Caco-2 (cell line): Measurements from ENCODE around the gene SH3TC1. TPM values are rescaled to one million over a fixed set of nuclear protein-coding genes. Genes with fewer than 3 reads are reported as not detected.

ENCODE experiments used
- BruUV-seq: library from RNA; stranded (reverse); fragments of 400-500 nt; replicated peaks from 2 replicates; lab custom pipeline; 2021; lab: Mats Ljungman, UMichigan
- CTCF ChIA-PET: fragments of 300-600 bp; sonication (Branson Sonifier 250); formaldehyde crosslinking; loops from one replicate; lab custom pipeline; 2022; ENCODE audit warnings: antibody characterized with exemption; lab: Charles Lee
- POLR2A ChIA-PET: fragments of 300-600 bp; sonication (Branson Sonifier 250); formaldehyde crosslinking; loops from one replicate; lab custom pipeline; 2022; ENCODE audit warnings: antibody characterized with exemption; lab: Charles Lee
- DNase-seq, 2 experiments: peaks; one replicate each; pipeline versions ENCODE4 v3.0.0 to v3.0.0-alpha.2; 2020 to 2022
- H3K27me3 ChIP-seq: replicated peaks from 2 replicates; pipeline ENCODE4 v1.6.0; 2011; ENCODE audit warnings: low read length; ENCODE audit not compliant: control insufficient read depth, insufficient read depth
- H3K36me3 ChIP-seq: 2 replicates; pipeline ENCODE4 v1.5.1; 2011; ENCODE audit warnings: low read length; ENCODE audit not compliant: control insufficient read depth, insufficient read depth
- H3K4me1 ChIP-seq: fragments of 250-450 bp; sonication (Bioruptor Pico); 2 replicates; pipeline ENCODE4 v1.5.1; 2020; ENCODE audit warnings: mild to moderate bottlenecking
- H3K4me3 ChIP-seq: 2 replicates; pipeline ENCODE4 v1.5.1; 2011; ENCODE audit warnings: low read depth, mild to moderate bottlenecking, control low read depth, low read length
- H3K9me3 ChIP-seq: fragments of 250-450 bp; sonication (Bioruptor Pico); 2 replicates; pipeline ENCODE4 v1.5.1; 2020; ENCODE audit warnings: mild to moderate bottlenecking, moderate library complexity
- H3K27ac Mint-ChIP-seq: one replicate; pipeline ENCODE4 v1.8.0; 2022; ENCODE audit warnings: mixed read lengths; ENCODE audit not compliant: unreplicated experiment
- H3K27me3 Mint-ChIP-seq: one replicate; pipeline ENCODE4 v1.8.0; 2022; ENCODE audit warnings: mixed read lengths; ENCODE audit not compliant: insufficient read depth, unreplicated experiment
- H3K36me3 Mint-ChIP-seq: one replicate; pipeline ENCODE4 v1.8.0; 2022; ENCODE audit warnings: mild to moderate bottlenecking, mixed read lengths; ENCODE audit not compliant: insufficient read depth, unreplicated experiment
- H3K4me1 Mint-ChIP-seq: one replicate; pipeline ENCODE4 v1.8.0; 2022; ENCODE audit warnings: low read depth, mixed read lengths; ENCODE audit not compliant: unreplicated experiment
- H3K4me3 Mint-ChIP-seq: one replicate; pipeline ENCODE4 v1.8.0; 2022; ENCODE audit warnings: mild to moderate bottlenecking, moderate library complexity, mixed read lengths; ENCODE audit not compliant: unreplicated experiment
- H3K9me3 Mint-ChIP-seq: one replicate; pipeline ENCODE4 v1.8.0; 2022; ENCODE audit warnings: mixed read lengths; ENCODE audit not compliant: unreplicated experiment
- CTCF ChIP-seq, 2 experiments: fragments of 200-600 bp in 1 of 2; IDR thresholded peaks; 1 replicate in 1 of 2; 2 replicates in 1 of 2; pipeline versions ENCODE4 v1.5.1 to v1.8.0; 2011 to 2022; ENCODE audit warnings: antibody characterized with exemption in 1 of 2, control low read depth in 1 of 2, inconsistent platforms in 1 of 2, low read depth in 1 of 2, low read length in 1 of 2, mild to moderate bottlenecking in 1 of 2, moderate library complexity in 1 of 2; ENCODE audit not compliant: insufficient read depth in 1 of 2, severe bottlenecking in 1 of 2, unreplicated experiment in 1 of 2
- intact Hi-C: fragments of 100-400 bp; cut with micrococcal nuclease; formaldehyde crosslinking; loops from one replicate; pipeline ENCODE4 v1.10.0; 2022; ENCODE audit not compliant: unreplicated experiment
- total RNA-seq: library from RNA; stranded (reverse); gene quantifications from 2 replicates; pipeline ENCODE4 v1.2.3, GENCODE V29; 2022

The SH3TC1 gene
- total RNA-seq, 1 experiment from 2014 or later: 18.6 TPM

- H3K4me3 Mint-ChIP-seq: no peak overlapping the region
- intact Hi-C loops: loop anchor here (1.0 kb wide), 3 partner anchors 16 to 227 kb away; no protein-coding TSS in a partner anchor
- CTCF ChIA-PET: interaction anchor here (0.6 to 1.8 kb wide), 25 partner anchors 9 to 252 kb away, joined by 3 to 30 read pairs (median 6); partner anchors contain the start of genes ABLIM2 and SH3TC1
- no peaks in the 10 kb centered on the region for H3K36me3 Mint-ChIP-seq
- BruUV-seq: no TSS peak
- no peaks in the 10 kb centered on the region for H3K9me3 Mint-ChIP-seq
- H3K4me1 ChIP-seq: peaks cover 17% of the 10 kb centered on the region
- H3K9me3 ChIP-seq: no peaks in the 10 kb centered on the region
- POLR2A ChIA-PET: interaction anchor here (0.6 kb wide), 1 partner anchor 18 kb away, joined by 3 read pairs; no protein-coding TSS in a partner anchor
- H3K27me3 ChIP-seq: no peaks in the 10 kb centered on the region
- peak; percentile 69 to 71 for DNase-seq
- peak; percentile 74 to 95 for TF ChIP-seq CTCF (IDR thresholded peaks at IDR 0.05; ENCODE audit: insufficient read depth in 1 of 2, low read depth in 1 of 2, low read length in 1 of 2, severe bottlenecking in 1 of 2, unreplicated experiment in 1 of 2)
- H3K27me3 Mint-ChIP-seq: no peaks in the 10 kb centered on the region
- H3K4me3 ChIP-seq: no peak overlapping the region
- peaks cover 9% of the 10 kb centered on the region for H3K4me1 Mint-ChIP-seq
- no peak overlapping the region for H3K27ac Mint-ChIP-seq
- H3K36me3 ChIP-seq: no peaks in the 10 kb centered on the region
These were observed 22.3 kb upstream of the SH3TC1 start for GRCh38 chr4:8176547-8177399.

- Histone ChIP-seq H3K9me3 (no peaks in the 10 kb centered on the region), H3K4me1 (peaks cover 25% of the 10 kb centered on the region), H3K36me3 (no peaks in the 10 kb centered on the region), H3K27me3 (no peaks in the 10 kb centered on the region), H3K4me3 (no peak overlapping the region)
- POLR2A ChIA-PET: no interaction called here
- no peaks in the 10 kb centered on the region for H3K9me3 Mint-ChIP-seq
- H3K27ac Mint-ChIP-seq: no peak overlapping the region
- H3K27me3 Mint-ChIP-seq: no peaks in the 10 kb centered on the region
- no TSS peak for BruUV-seq
- no peak for DNase-seq
- TF ChIP-seq CTCF (IDR thresholded peaks at IDR 0.05; ENCODE audit: insufficient read depth in 1 of 2, low read depth in 1 of 2, low read length in 1 of 2, severe bottlenecking in 1 of 2, unreplicated experiment in 1 of 2): no peak
- intact Hi-C loops: loop anchor here (1.0 kb wide), 3 partner anchors 15 to 226 kb away; no protein-coding TSS in a partner anchor
- H3K36me3 Mint-ChIP-seq: no peaks in the 10 kb centered on the region
- H3K4me3 Mint-ChIP-seq: no peak overlapping the region
- peaks cover 12% of the 10 kb centered on the region for H3K4me1 Mint-ChIP-seq
- CTCF ChIA-PET: interaction anchor here (0.6 to 1.8 kb wide), 19 partner anchors 10 to 252 kb away, joined by 3 to 30 read pairs (median 10); partner anchors contain the start of genes ABLIM2 and SH3TC1
These were observed 21.5 kb upstream of the SH3TC1 start for GRCh38 chr4:8177552-8177951.

DNA sequence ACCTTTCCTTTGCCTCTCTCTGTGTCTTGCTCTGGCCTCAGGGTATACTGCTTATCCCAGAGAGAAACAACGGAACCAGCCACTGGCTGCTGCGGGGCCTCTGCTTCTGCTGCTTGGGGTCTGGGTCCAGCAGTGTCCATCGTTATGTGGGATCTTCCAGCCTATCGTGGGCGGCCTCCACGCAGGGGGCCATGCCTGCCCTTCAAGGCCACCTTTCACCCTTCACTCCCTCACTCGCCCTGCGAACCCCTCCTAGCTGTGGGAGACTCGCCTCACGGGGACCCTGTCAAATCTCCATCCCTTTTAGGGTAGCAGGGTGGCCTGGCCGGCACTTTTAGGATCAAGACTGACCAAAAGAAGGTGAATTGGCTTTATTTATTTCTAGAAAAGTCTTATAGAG lies 21.1 kb upstream of the SH3TC1 start:
- TF ChIP-seq CTCF (IDR thresholded peaks at IDR 0.05; ENCODE audit: insufficient read depth in 1 of 2, low read depth in 1 of 2, low read length in 1 of 2, severe bottlenecking in 1 of 2, unreplicated experiment in 1 of 2): no peak
- Histone ChIP-seq H3K36me3 (no peaks in the 10 kb centered on the region), H3K27me3 (no peaks in the 10 kb centered on the region), H3K4me3 (no peak overlapping the region), H3K9me3 (no peaks in the 10 kb centered on the region), H3K4me1 (peaks cover 29% of the 10 kb centered on the region)
- no peak overlapping the region for H3K27ac Mint-ChIP-seq
- H3K4me3 Mint-ChIP-seq: no peak overlapping the region
- no peak for DNase-seq
- intact Hi-C loops: loop anchor here (1.0 kb wide), 3 partner anchors 14 to 225 kb away; no protein-coding TSS in a partner anchor
- ChIA-PET CTCF (no interaction called here), POLR2A (no interaction called here)
- no peaks in the 10 kb centered on the region for H3K9me3 Mint-ChIP-seq
- no peaks in the 10 kb centered on the region for H3K36me3 Mint-ChIP-seq
- H3K27me3 Mint-ChIP-seq: no peaks in the 10 kb centered on the region
- H3K4me1 Mint-ChIP-seq: peaks cover 12% of the 10 kb centered on the region
- no TSS peak for BruUV-seq
